ENCODE measurements around the gene ZNF771.

DNA sequence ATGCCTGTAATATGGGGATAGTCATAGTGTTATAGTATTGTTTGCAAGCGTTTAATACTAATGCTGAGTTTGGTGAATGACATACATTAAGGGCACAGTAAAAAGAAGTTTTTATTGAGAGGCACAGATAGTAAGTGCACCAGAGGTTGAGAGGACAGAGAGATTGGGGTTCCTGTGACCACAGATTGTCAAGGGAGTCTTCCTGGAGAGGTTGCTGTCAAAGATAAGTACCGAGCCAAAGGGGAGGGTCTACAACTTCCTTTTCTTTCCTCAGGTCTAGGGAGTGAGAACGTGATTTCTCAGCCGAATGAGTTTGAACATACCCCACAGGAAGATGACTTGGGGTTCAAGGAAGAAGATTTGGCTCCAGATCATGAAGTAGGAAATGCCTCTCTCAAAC, 10.3 kb upstream of the ZNF771 start:
- TF ChIP-seq, protein P1, sequence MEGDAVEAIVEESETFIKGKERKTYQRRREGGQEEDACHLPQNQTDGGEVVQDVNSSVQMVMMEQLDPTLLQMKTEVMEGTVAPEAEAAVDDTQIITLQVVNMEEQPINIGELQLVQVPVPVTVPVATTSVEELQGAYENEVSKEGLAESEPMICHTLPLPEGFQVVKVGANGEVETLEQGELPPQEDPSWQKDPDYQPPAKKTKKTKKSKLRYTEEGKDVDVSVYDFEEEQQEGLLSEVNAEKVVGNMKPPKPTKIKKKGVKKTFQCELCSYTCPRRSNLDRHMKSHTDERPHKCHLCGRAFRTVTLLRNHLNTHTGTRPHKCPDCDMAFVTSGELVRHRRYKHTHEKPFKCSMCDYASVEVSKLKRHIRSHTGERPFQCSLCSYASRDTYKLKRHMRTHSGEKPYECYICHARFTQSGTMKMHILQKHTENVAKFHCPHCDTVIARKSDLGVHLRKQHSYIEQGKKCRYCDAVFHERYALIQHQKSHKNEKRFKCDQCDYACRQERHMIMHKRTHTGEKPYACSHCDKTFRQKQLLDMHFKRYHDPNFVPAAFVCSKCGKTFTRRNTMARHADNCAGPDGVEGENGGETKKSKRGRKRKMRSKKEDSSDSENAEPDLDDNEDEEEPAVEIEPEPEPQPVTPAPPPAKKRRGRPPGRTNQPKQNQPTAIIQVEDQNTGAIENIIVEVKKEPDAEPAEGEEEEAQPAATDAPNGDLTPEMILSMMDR (IDR thresholded peaks at IDR 0.05), result no peak
- TF ChIP-seq POLR2A (IDR thresholded peaks at IDR 0.05) (no peak), POLR2AphosphoS5 (IDR thresholded peaks at IDR 0.05) (no peak)

Data from prostate gland (tissue), 2 donors.